Fibroblast of pulmonary artery (primary cell): ENCODE results near the gene LMX1B.
A peak's percentile ranks its signal among the peaks of the same experiment; 100 is the strongest.

ENCODE experiments used
- DNase-seq: peaks from one replicate; pipeline ENCODE4 v3.0.0-alpha.2; 2010; ENCODE audit warnings: low read depth
- H3K4me3 ChIP-seq: replicated peaks from 2 replicates; pipeline ENCODE4 v1.5.1; 2011; ENCODE audit warnings: low read depth, mild to moderate bottlenecking, control low read depth, low read length, moderate library complexity
- CTCF ChIP-seq: IDR thresholded peaks from 2 replicates; pipeline ENCODE4 v1.5.1; 2011; ENCODE audit warnings: mild to moderate bottlenecking, control low read depth, low read length, inconsistent platforms; ENCODE audit errors: missing control alignments

The LMX1B gene

GRCh38 chr9:126609191-126609590 is 4.5 kb upstream of the LMX1B start:
- no peak for DNase-seq
- TF ChIP-seq CTCF: no peak

GRCh38 chr9:126609711-126610388 is 3.9 kb upstream of the LMX1B start:
- H3K4me3 ChIP-seq: no peak overlapping the region
- TF ChIP-seq CTCF: no peak
- no peak for DNase-seq

More at GRCh38 chr9:126609191-126609590, 4.5 kb upstream of the LMX1B start:
- H3K4me3 ChIP-seq: no peak overlapping the region

- DNase-seq: no peak
- no peak for TF ChIP-seq CTCF
- no peak overlapping the region for H3K4me3 ChIP-seq
Measured at GRCh38 chr9:126611193-126611591, 2.5 kb upstream of the LMX1B start.

GRCh38 chr9:126611592-126612325 is 2.0 kb upstream of the LMX1B start:
- TF ChIP-seq CTCF: peak; percentile 62
- H3K4me3 ChIP-seq: no peak overlapping the region
- peak; percentile 60 for DNase-seq

- TF ChIP-seq CTCF: no peak
- no peak overlapping the region for H3K4me3 ChIP-seq
- DNase-seq: no peak
Measured at GRCh38 chr9:126612326-126612812, 1.4 kb upstream of the LMX1B start.

GRCh38 chr9:126612813-126613641 is 701 bp upstream of the LMX1B start:
- no peak overlapping the region for H3K4me3 ChIP-seq
- no peak for DNase-seq
- no peak for TF ChIP-seq CTCF
